Retinal pigment epithelial cell (primary cell): ENCODE data around the gene VWA3B.

ENCODE experiments used
- DNase-seq: peaks from one replicate; pipeline ENCODE4 v3.0.0-alpha.2; 2010; ENCODE audit warnings: low read depth
- H3K4me3 ChIP-seq: 2 replicates; pipeline ENCODE4 v1.5.1; 2011; ENCODE audit warnings: mild to moderate bottlenecking, low read length, control low read depth, moderate library complexity
- TF ChIP-seq, protein P1 (sequence below): conservative IDR thresholded peaks from 2 replicates; pipeline ENCODE4 v1.5.1; 2011; ENCODE audit warnings: low read depth, low read length, control low read depth, inconsistent platforms

Gene VWA3B

DNA sequence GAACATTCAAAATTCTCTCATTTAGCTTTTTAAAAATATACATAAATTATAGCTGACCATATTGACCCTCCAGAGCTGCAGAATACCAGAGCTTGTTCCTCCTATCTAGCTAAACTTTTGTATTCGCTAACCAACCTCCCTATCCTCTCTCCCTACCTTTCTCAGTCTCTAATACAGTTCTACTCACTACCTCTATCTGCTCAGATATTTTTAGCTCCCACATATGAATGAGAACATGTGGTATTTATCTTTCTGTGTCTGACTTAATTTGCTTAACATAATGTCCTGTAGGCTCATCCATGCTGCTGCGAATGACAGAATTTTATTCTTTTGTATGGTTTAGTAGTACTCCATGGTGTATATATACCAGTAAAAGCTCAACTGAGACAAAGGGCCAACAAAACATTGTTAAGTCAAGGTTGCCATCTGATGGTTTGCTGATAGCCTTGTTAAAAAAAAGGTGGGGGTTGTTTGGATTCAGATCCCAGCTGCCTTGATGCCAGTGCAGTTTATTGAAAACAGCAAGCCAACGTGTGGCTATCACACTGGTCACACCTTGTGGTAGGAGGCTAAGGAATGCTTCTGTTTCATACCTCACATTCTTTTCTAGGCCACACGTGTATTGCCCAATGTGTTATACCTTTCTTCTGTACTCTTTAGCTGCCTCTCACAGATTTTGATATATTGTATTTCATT, 101.5 kb downstream of the VWA3B start:
- TF ChIP-seq, protein P1, sequence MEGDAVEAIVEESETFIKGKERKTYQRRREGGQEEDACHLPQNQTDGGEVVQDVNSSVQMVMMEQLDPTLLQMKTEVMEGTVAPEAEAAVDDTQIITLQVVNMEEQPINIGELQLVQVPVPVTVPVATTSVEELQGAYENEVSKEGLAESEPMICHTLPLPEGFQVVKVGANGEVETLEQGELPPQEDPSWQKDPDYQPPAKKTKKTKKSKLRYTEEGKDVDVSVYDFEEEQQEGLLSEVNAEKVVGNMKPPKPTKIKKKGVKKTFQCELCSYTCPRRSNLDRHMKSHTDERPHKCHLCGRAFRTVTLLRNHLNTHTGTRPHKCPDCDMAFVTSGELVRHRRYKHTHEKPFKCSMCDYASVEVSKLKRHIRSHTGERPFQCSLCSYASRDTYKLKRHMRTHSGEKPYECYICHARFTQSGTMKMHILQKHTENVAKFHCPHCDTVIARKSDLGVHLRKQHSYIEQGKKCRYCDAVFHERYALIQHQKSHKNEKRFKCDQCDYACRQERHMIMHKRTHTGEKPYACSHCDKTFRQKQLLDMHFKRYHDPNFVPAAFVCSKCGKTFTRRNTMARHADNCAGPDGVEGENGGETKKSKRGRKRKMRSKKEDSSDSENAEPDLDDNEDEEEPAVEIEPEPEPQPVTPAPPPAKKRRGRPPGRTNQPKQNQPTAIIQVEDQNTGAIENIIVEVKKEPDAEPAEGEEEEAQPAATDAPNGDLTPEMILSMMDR = no peak
- no peak overlapping the region for H3K4me3 ChIP-seq
- DNase-seq = peak; percentile 12

DNA sequence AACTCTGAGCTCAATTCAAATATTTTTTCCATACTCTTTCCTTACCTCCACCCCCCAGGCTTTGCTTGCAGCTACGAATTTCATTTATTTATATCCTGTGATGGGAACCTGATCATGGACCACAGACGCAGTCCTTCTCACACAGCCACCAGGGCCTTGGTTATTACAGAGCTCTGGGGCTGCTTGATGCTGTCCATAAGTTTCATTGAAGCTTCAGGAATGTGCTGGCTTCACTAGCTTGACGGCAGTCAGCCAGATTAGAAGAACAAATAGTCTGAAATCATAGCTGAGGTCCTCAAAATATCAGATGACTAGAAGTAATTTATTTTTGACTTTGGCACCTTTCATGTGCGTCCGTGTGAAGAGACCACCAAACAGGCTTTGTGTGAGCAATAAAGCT, 104.9 kb downstream of the VWA3B start:
- no peak for DNase-seq
- TF ChIP-seq, protein P1 = no peak
- H3K4me3 ChIP-seq = no peak overlapping the region

DNA sequence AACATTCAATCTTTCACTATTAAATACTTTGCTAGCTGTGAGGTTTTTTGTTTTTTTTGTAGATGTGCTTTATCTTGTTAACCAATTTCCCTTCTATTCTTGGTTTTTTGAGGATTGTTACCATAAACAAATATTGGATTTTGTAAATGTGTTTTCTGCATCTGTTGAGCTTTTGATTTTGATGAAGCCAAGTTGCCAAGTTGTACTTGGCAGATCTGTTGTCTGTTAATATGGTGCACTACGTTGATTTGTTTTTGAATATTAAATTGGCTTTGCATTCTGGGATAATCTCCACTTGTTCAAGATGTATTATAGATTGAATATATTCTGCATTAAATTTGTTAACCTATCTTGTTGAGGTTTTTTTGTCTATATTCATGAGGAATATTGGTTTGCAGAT, 114.6 kb downstream of the VWA3B start:
- DNase-seq = no peak
- TF ChIP-seq, protein P1 = no peak
- H3K4me3 ChIP-seq = no peak overlapping the region

DNA sequence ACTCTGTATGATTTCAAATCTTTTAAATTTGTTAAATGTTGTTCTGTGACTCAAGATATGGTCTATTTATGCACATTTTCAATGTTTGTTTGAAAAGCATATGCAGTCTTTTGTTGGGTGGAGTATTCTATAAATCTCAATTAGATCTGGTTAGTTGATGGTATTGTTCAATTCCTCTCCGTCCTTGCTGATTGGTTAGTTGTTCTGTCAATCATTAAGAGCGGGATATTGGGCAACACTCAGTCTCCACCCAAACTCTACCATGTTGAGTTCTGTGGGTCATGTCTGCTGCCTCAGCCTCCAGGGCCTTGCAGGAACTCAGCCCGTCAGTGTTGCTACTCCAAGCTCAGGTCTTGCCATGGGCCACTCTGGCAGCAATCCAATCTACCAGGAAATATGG, 118.9 kb downstream of the VWA3B start:
- no peak overlapping the region for H3K4me3 ChIP-seq
- TF ChIP-seq, protein P1 = no peak
- no peak for DNase-seq

DNA sequence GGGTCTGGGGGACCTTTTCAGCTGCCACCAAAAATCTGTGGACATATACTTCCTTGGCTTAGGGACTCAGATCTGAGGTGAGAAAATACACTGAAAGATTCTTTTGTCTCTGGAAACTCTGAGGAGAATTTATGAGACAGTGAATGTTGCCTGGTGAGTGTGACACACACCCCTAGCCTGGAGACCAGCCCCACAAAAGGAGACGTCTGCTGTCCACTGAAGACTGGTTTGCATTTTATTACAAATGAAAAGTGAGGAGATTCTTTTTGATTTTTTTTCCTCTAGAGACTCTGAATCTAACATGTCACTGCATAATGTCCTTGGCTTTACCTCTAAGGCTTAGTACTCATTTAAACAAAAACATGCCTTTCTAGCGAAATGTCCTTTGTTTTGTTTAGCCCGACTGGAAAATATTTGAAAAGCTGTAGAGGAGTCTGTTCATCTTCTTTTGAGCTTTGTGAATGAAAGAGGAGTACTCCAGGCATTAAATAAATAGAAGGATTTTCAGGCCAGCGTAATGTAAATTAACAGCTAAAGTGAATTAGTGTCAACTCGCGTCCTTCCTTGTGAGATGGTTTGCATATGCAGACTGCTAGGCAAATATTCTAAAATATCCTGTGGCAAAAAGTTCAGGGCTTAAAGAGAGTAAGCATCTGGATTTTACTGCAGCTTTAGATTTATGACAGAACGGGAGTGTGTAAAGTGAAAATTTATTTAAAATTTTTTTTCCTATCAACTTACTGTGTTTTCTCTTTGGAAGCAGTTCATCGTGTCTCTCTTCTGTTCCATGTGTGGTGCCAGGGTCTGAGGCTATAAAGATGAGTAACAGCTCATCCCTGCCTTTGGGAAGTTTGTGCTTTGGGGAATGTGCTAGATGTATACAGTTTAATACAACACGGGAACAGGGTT, 125.4 kb downstream of the VWA3B start:
- H3K4me3 ChIP-seq = no peak overlapping the region
- DNase-seq = no peak
- TF ChIP-seq, protein P1 = no peak

DNA sequence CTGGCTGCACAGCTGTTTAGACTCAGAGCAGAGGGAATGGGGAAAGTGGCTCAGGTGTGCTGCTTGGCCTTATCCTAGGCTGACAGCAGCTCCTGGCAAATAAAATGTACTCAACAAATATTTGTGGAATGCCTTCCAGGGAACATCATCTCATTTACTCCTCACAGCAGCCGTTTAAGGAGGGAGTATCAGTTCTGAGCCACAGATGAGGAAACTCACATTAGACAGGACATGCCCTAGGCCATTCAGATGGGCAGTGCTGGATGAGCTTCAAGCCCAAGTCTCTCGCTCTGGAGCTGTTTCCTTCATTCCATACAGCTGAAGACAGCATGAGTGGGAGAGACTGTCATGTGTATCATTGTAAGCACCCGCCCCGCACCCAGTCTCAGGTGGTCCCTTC, 129.6 kb downstream of the VWA3B start:
- no peak for DNase-seq
- TF ChIP-seq, protein P1 = no peak
- no peak overlapping the region for H3K4me3 ChIP-seq
